Measurements from ENCODE around the gene RPS2.

The RPS2 gene

DNA sequence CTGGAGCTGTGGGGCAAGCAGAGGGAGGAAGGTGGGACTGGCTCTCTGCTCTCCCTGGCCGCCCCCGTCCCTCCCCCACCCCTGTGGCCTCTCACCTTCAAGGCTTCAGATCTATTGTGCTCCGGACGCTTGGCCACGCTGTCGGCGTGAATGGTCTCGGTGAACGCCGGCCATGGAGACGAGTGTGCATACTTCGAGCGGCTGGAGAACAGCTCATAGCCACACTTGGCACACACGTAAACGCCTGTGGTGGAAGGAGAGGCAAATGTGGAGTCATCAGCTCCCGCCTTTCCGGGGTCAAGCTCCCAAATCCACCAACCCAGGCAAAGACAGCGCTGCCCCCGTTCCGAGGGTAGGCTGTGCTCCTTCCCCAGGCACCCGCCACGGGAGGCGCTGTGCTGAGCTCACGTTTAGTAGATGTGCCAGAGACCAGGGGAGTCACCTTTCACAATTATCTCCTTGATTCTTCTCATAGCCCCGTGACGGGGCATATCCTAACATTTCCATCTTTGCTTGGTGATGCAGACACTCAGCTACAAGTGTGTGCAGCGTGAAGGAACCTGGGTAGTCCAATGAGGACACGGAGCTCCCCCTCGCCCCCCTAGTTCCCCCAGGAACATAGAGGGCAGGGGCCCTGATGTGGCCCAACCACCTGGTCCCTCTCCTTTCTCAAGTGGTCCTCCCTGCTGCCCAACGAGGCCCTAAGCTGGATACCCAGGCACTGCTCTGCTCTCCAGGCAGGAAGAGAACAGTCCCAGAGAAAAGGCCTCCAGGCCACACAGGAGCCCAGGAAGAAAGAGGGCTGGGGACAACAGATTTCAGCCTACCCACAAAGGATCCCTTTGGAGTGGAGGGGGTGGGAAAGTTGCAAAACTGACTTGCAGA, 23.2 kb downstream of the RPS2 start (continued):
- TF ChIP-seq GLIS1 (tag by site-specific recombination; IDR thresholded peaks at IDR 0.05) (no peak), KLF16 (tag by site-specific recombination; IDR thresholded peaks at IDR 0.05) (no peak), IKZF3 (tag by site-specific recombination; IDR thresholded peaks at IDR 0.05) (peak; percentile 11; the same call in 1 of the 2 replicates), ZBTB21 (tag by site-specific recombination; IDR thresholded peaks at IDR 0.05) (no peak), SETDB1 (IDR thresholded peaks at IDR 0.05; ENCODE audit: insufficient read length, low read length) (no peak), ZBTB17 (tag by site-specific recombination; IDR thresholded peaks at IDR 0.05) (0 out of 2 replicates have a peak, but pooled peaks have one; percentile 53), ZNF423 (tag by site-specific recombination; IDR thresholded peaks at IDR 0.05) (no peak), TRIM28 (IDR thresholded peaks at IDR 0.05; ENCODE audit: borderline replicate concordance, low read length) (no peak), RBAK (tag by site-specific recombination; IDR thresholded peaks at IDR 0.05) (no peak), EGR2 (tag by site-specific recombination; IDR thresholded peaks at IDR 0.05; ENCODE audit: low read depth) (peak; percentile 10; the same call in 1 of the 2 replicates), ZNF514 (tag by site-specific recombination; IDR thresholded peaks at IDR 0.05) (no peak), ZBTB8A (tag by site-specific recombination; IDR thresholded peaks at IDR 0.05) (peak; percentile 21; the same call in 1 of the 2 replicates), ZNF510 (tag by site-specific recombination; IDR thresholded peaks at IDR 0.05; ENCODE audit: insufficient replicate concordance) (no peak), SP2 (tag by site-specific recombination; IDR thresholded peaks at IDR 0.05) (peak; percentile 59), WT1 (tag by site-specific recombination; IDR thresholded peaks at IDR 0.05) (no peak), GFI1B (tag by site-specific recombination; IDR thresholded peaks at IDR 0.05) (no peak), MZF1 (tag by site-specific recombination; IDR thresholded peaks at IDR 0.05; ENCODE audit: borderline replicate concordance) (no peak), ZNF169 (tag by site-specific recombination; IDR thresholded peaks at IDR 0.05) (no peak), ZFP3 (tag by site-specific recombination; IDR thresholded peaks at IDR 0.05; ENCODE audit: low read depth) (no peak), ZNF473 (tag by site-specific recombination; IDR thresholded peaks at IDR 0.05) (no peak), ZNF555 (tag by site-specific recombination; conservative IDR thresholded peaks at IDR 0.05) (no peak)
- TF ChIP-seq, protein P1, sequence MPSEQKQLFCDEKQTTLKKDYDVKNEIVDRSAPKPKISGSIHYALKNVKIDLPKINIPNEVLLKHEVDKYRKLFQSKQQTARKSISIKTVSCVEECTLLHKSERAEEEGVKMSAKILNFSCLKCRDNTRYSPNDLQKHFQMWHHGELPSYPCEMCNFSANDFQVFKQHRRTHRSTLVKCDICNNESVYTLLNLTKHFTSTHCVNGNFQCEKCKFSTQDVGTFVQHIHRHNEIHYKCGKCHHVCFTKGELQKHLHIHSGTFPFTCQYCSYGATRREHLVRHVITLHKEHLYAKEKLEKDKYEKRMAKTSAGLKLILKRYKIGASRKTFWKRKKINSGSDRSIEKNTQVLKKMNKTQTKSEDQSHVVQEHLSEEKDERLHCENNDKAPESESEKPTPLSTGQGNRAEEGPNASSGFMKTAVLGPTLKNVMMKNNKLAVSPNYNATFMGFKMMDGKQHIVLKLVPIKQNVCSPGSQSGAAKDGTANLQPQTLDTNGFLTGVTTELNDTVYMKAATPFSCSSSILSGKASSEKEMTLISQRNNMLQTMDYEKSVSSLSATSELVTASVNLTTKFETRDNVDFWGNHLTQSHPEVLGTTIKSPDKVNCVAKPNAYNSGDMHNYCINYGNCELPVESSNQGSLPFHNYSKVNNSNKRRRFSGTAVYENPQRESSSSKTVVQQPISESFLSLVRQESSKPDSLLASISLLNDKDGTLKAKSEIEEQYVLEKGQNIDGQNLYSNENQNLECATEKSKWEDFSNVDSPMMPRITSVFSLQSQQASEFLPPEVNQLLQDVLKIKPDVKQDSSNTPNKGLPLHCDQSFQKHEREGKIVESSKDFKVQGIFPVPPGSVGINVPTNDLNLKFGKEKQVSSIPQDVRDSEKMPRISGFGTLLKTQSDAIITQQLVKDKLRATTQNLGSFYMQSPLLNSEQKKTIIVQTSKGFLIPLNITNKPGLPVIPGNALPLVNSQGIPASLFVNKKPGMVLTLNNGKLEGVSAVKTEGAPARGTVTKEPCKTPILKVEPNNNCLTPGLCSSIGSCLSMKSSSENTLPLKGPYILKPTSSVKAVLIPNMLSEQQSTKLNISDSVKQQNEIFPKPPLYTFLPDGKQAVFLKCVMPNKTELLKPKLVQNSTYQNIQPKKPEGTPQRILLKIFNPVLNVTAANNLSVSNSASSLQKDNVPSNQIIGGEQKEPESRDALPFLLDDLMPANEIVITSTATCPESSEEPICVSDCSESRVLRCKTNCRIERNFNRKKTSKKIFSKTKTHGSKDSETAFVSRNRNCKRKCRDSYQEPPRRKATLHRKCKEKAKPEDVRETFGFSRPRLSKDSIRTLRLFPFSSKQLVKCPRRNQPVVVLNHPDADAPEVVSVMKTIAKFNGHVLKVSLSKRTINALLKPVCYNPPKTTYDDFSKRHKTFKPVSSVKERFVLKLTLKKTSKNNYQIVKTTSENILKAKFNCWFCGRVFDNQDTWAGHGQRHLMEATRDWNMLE (tag by site-specific recombination; conservative IDR thresholded peaks at IDR 0.05; ENCODE audit: low read depth), result no peak
- TF ChIP-seq, protein P2, sequence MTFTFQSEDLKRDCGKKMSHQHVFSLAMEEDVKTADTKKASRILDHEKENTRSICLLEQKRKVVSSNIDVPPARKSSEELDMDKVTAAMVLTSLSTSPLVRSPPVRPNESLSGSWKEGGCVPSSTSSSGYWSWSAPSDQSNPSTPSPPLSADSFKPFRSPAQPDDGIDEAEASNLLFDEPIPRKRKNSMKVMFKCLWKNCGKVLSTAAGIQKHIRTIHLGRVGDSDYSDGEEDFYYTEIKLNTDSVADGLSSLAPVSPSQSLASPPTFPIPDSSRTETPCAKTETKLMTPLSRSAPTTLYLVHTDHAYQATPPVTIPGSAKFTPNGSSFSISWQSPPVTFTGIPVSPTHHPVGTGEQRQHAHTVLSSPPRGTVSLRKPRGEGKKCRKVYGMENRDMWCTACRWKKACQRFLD (tag by site-specific recombination; IDR thresholded peaks at IDR 0.05), result no peak
- TF ChIP-seq, protein P3, sequence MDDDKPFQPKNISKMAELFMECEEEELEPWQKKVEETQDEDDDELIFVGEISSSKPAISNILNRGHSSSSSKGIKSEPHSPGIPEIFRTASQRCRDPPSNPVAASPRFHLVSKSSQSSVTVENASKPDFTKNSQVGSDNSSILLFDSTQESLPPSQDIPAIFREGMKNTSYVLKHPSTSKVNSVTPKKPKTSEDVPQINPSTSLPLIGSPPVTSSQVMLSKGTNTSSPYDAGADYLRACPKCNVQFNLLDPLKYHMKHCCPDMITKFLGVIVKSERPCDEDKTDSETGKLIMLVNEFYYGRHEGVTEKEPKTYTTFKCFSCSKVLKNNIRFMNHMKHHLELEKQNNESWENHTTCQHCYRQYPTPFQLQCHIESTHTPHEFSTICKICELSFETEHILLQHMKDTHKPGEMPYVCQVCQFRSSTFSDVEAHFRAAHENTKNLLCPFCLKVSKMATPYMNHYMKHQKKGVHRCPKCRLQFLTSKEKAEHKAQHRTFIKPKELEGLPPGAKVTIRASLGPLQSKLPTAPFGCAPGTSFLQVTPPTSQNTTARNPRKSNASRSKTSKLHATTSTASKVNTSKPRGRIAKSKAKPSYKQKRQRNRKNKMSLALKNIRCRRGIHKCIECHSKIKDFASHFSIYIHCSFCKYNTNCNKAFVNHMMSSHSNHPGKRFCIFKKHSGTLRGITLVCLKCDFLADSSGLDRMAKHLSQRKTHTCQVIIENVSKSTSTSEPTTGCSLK (tag by site-specific recombination; IDR thresholded peaks at IDR 0.05), result no peak
- TF ChIP-seq, protein P4, sequence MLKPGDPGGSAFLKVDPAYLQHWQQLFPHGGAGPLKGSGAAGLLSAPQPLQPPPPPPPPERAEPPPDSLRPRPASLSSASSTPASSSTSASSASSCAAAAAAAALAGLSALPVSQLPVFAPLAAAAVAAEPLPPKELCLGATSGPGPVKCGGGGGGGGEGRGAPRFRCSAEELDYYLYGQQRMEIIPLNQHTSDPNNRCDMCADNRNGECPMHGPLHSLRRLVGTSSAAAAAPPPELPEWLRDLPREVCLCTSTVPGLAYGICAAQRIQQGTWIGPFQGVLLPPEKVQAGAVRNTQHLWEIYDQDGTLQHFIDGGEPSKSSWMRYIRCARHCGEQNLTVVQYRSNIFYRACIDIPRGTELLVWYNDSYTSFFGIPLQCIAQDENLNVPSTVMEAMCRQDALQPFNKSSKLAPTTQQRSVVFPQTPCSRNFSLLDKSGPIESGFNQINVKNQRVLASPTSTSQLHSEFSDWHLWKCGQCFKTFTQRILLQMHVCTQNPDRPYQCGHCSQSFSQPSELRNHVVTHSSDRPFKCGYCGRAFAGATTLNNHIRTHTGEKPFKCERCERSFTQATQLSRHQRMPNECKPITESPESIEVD (tag by site-specific recombination; IDR thresholded peaks at IDR 0.05), result no peak
- TF ChIP-seq, protein P5, sequence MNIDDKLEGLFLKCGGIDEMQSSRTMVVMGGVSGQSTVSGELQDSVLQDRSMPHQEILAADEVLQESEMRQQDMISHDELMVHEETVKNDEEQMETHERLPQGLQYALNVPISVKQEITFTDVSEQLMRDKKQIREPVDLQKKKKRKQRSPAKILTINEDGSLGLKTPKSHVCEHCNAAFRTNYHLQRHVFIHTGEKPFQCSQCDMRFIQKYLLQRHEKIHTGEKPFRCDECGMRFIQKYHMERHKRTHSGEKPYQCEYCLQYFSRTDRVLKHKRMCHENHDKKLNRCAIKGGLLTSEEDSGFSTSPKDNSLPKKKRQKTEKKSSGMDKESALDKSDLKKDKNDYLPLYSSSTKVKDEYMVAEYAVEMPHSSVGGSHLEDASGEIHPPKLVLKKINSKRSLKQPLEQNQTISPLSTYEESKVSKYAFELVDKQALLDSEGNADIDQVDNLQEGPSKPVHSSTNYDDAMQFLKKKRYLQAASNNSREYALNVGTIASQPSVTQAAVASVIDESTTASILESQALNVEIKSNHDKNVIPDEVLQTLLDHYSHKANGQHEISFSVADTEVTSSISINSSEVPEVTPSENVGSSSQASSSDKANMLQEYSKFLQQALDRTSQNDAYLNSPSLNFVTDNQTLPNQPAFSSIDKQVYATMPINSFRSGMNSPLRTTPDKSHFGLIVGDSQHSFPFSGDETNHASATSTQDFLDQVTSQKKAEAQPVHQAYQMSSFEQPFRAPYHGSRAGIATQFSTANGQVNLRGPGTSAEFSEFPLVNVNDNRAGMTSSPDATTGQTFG (tag by site-specific recombination; IDR thresholded peaks at IDR 0.05; ENCODE audit: borderline replicate concordance), result no peak
